Measurements from ENCODE around the gene APOBEC3G. TPM values are rescaled to one million over a fixed set of nuclear protein-coding genes. Genes with fewer than 3 reads are reported as not detected.
"Not testable (repeated sequence)": the region's sequence is repeated elsewhere in the genome, so short reads cannot be mapped to it uniquely, and the experiment has no call there.

APOBEC3G gene
- 100 to 1,000 TPM; 145 to 146 TPM for total RNA-seq

GRCh38 chr22:39077026-39077840 lies at the start of gene APOBEC3G:
Gene APOBEC3G (plus strand): TSS chr22:39077275. CDS start chr22:39077362, 87 bp downstream.
- POLR2A ChIA-PET = interaction anchor here (0.6 to 4.8 kb wide), 4 partner anchors 12 to 242 kb away, joined by 3 to 46 read pairs (median 6); partner anchors contain the start of gene RPL3
- CTCF ChIA-PET = interaction anchor here (0.6 to 1.4 kb wide), 2 partner anchors 22 to 34 kb away, joined by 3 to 5 read pairs; no protein-coding TSS in a partner anchor

GRCh38 chr22:39027717-39028116 lies 49.4 kb upstream of the APOBEC3G start:
- Mint-ChIP-seq H3K36me3 (ENCODE audit: low read depth) (peaks cover 52% of the 10 kb centered on the region), H3K4me1 (peaks cover 44% of the 10 kb centered on the region)

More at GRCh38 chr22:39077026-39077840, at the start of gene APOBEC3G:
- Mint-ChIP-seq H3K27ac (peak within 1 kb of the TSS; percentile 84), H3K4me3 (peak within 1 kb of the TSS; percentile 96), H3K36me3 (ENCODE audit: low read depth) (peaks cover 46% of the 10 kb centered on the region), H3K4me1 (peaks cover 45% of the 10 kb centered on the region)
- H3K27me3 Mint-ChIP-seq, H3K9me3 Mint-ChIP-seq: not testable (repeated sequence)
- peak; percentile 78 for DNase-seq

GRCh38 chr22:39028281-39028680 lies 48.8 kb upstream of the APOBEC3G start:
- ChIA-PET POLR2A (interaction anchor here (0.7 to 0.9 kb wide), 2 partner anchors 62 to 70 kb away, joined by 3 read pairs; no protein-coding TSS in a partner anchor), CTCF (no interaction called here)
- no peak for DNase-seq
- H3K27ac Mint-ChIP-seq = no peak overlapping the region
- H3K27me3 Mint-ChIP-seq = no peaks in the 10 kb centered on the region
- peaks cover 55% of the 10 kb centered on the region for H3K36me3 Mint-ChIP-seq (ENCODE audit: low read depth)
- no peaks in the 10 kb centered on the region for H3K9me3 Mint-ChIP-seq
- H3K4me1 Mint-ChIP-seq = peaks cover 41% of the 10 kb centered on the region
- H3K4me3 Mint-ChIP-seq = no peak overlapping the region

More at GRCh38 chr22:39027717-39028116, 49.4 kb upstream of the APOBEC3G start:
- POLR2A ChIA-PET = no interaction called here
- H3K27ac Mint-ChIP-seq = no peak overlapping the region
- no peak overlapping the region for H3K4me3 Mint-ChIP-seq
- H3K27me3 Mint-ChIP-seq = no peaks in the 10 kb centered on the region
- no peaks in the 10 kb centered on the region for H3K9me3 Mint-ChIP-seq
- no peak for DNase-seq
- CTCF ChIA-PET = no interaction called here

GRCh38 chr22:39029227-39029626 lies 47.8 kb upstream of the APOBEC3G start:
- no peak overlapping the region for H3K4me3 Mint-ChIP-seq
- H3K4me1 Mint-ChIP-seq = peaks cover 33% of the 10 kb centered on the region
- no peak overlapping the region for H3K27ac Mint-ChIP-seq
- ChIA-PET POLR2A (interaction anchor here (0.8 to 0.9 kb wide), 2 partner anchors 50 to 61 kb away, joined by 3 read pairs; no protein-coding TSS in a partner anchor), CTCF (interaction anchor here (0.6 kb wide), 1 partner anchor 300 kb away, joined by 7 read pairs; no protein-coding TSS in a partner anchor)
- no peaks in the 10 kb centered on the region for H3K27me3 Mint-ChIP-seq
- peaks cover 53% of the 10 kb centered on the region for H3K36me3 Mint-ChIP-seq (ENCODE audit: low read depth)
- DNase-seq = no peak
- H3K9me3 Mint-ChIP-seq = no peaks in the 10 kb centered on the region

- Mint-ChIP-seq H3K27me3 (no peaks in the 10 kb centered on the region), H3K36me3 (ENCODE audit: low read depth) (peaks cover 39% of the 10 kb centered on the region), H3K4me1 (peaks cover 18% of the 10 kb centered on the region), H3K4me3 (no peak overlapping the region), H3K9me3 (no peaks in the 10 kb centered on the region), H3K27ac (no peak overlapping the region)
- ChIA-PET POLR2A (no interaction called here), CTCF (no interaction called here)
- no peak for DNase-seq
Observed at GRCh38 chr22:39030705-39031104, 46.4 kb upstream of the APOBEC3G start.

- CTCF ChIA-PET, H3K27me3 Mint-ChIP-seq, DNase-seq, H3K27ac Mint-ChIP-seq, POLR2A ChIA-PET, H3K4me3 Mint-ChIP-seq, H3K9me3 Mint-ChIP-seq: not testable (repeated sequence)
- H3K4me1 Mint-ChIP-seq = peaks cover 14% of the 10 kb centered on the region
- peaks cover 33% of the 10 kb centered on the region for H3K36me3 Mint-ChIP-seq (ENCODE audit: low read depth)
Observed at GRCh38 chr22:39031434-39032295, 45.4 kb upstream of the APOBEC3G start.

GRCh38 chr22:39037071-39037470 lies 40.0 kb upstream of the APOBEC3G start:
- H3K27ac Mint-ChIP-seq, H3K27me3 Mint-ChIP-seq, CTCF ChIA-PET, POLR2A ChIA-PET, DNase-seq, H3K9me3 Mint-ChIP-seq, H3K4me3 Mint-ChIP-seq: not testable (repeated sequence)
- Mint-ChIP-seq H3K4me1 (peaks cover 23% of the 10 kb centered on the region), H3K36me3 (ENCODE audit: low read depth) (peaks cover 24% of the 10 kb centered on the region)

- H3K27me3 Mint-ChIP-seq = no peaks in the 10 kb centered on the region
- peaks cover 19% of the 10 kb centered on the region for H3K36me3 Mint-ChIP-seq (ENCODE audit: low read depth)
- POLR2A ChIA-PET = interaction anchor here (1.8 kb wide), 1 partner anchor 17 kb away, joined by 6 read pairs; no protein-coding TSS in a partner anchor
- peak overlapping the region; percentile 76 for H3K27ac Mint-ChIP-seq
- peak overlapping the region; percentile 74 for H3K4me3 Mint-ChIP-seq
- CTCF ChIA-PET = no interaction called here
- H3K4me1 Mint-ChIP-seq = peaks cover 38% of the 10 kb centered on the region
- no peak for DNase-seq
- no peaks in the 10 kb centered on the region for H3K9me3 Mint-ChIP-seq
Observed at GRCh38 chr22:39039306-39040126, 37.6 kb upstream of the APOBEC3G start.

GRCh38 chr22:39040155-39040537 lies 36.9 kb upstream of the APOBEC3G start:
- H3K4me1 Mint-ChIP-seq = peaks cover 42% of the 10 kb centered on the region

GRCh38 chr22:39040538-39041296 lies 36.4 kb upstream of the APOBEC3G start, which contains the start of gene APOBEC3F:
Gene APOBEC3F (plus strand): TSS chr22:39040864. CDS start chr22:39040961, 97 bp downstream.
- H3K27me3 Mint-ChIP-seq, H3K9me3 Mint-ChIP-seq: not testable (repeated sequence)
- H3K4me1 Mint-ChIP-seq = peaks cover 48% of the 10 kb centered on the region

More at GRCh38 chr22:39040155-39040537, 36.9 kb upstream of the APOBEC3G start:
- POLR2A ChIA-PET = interaction anchor here (1.8 kb wide), 1 partner anchor 18 kb away, joined by 6 read pairs; no protein-coding TSS in a partner anchor
- peak overlapping the region; percentile 76 for H3K27ac Mint-ChIP-seq
- peak overlapping the region; percentile 74 for H3K4me3 Mint-ChIP-seq
- H3K27me3 Mint-ChIP-seq, CTCF ChIA-PET, DNase-seq, H3K9me3 Mint-ChIP-seq: not testable (repeated sequence)
- peaks cover 24% of the 10 kb centered on the region for H3K36me3 Mint-ChIP-seq (ENCODE audit: low read depth)

GRCh38 chr22:39041908-39042307 lies 35.2 kb upstream of the APOBEC3G start:
- H3K36me3 Mint-ChIP-seq (ENCODE audit: low read depth) = peaks cover 40% of the 10 kb centered on the region
- POLR2A ChIA-PET = no interaction called here
- H3K4me3 Mint-ChIP-seq = peak overlapping the region; percentile 89
- CTCF ChIA-PET = interaction anchor here (0.9 kb wide), 1 partner anchor 172 kb away, joined by 3 read pairs; no protein-coding TSS in a partner anchor
- peaks cover 48% of the 10 kb centered on the region for H3K4me1 Mint-ChIP-seq
- no peaks in the 10 kb centered on the region for H3K27me3 Mint-ChIP-seq
- no peaks in the 10 kb centered on the region for H3K9me3 Mint-ChIP-seq
- H3K27ac Mint-ChIP-seq = peak overlapping the region; percentile 86
- no peak for DNase-seq

More at GRCh38 chr22:39040538-39041296, 36.4 kb upstream of the APOBEC3G start, which contains the start of gene APOBEC3F:
- ChIA-PET POLR2A (interaction anchor here (1.8 kb wide), 1 partner anchor 19 kb away, joined by 6 read pairs; no protein-coding TSS in a partner anchor), CTCF (interaction anchor here (0.9 kb wide), 1 partner anchor 171 kb away, joined by 3 read pairs; no protein-coding TSS in a partner anchor)
- Mint-ChIP-seq H3K4me3 (peak within 1 kb of the TSS; percentile 89), H3K36me3 (ENCODE audit: low read depth) (peaks cover 30% of the 10 kb centered on the region), H3K27ac (peak within 1 kb of the TSS; percentile 86)
- peak; percentile 84 for DNase-seq
